HG03520 (cell line): Measurements from ENCODE around the gene GUK1.

Experiments
- ATAC-seq: cut with Tn5 transposase; IDR thresholded peaks from one replicate; pipeline ENCODE4 v1.9.1; 2021; ENCODE audit warnings: mild to moderate bottlenecking, moderate library complexity; ENCODE audit not compliant: unreplicated experiment

GUK1 gene

GRCh38 chr1:228139931-228140723 is at the start of gene GUK1:
Gene GUK1, plus strand, starts transcription at chr1:228140279. Its CDS starts 24 bp downstream, at chr1:228140303.
- peak; percentile 94 for ATAC-seq

GRCh38 chr1:228090613-228091081 is 49.4 kb upstream of the GUK1 start:
- ATAC-seq, result no peak

- no peak for ATAC-seq
Measured at GRCh38 chr1:228091084-228091483, 49.0 kb upstream of the GUK1 start.

- no peak for ATAC-seq
Measured at GRCh38 chr1:228092342-228093049, 47.6 kb upstream of the GUK1 start.

GRCh38 chr1:228093050-228093906 is 46.8 kb upstream of the GUK1 start:
- ATAC-seq, result no peak

- no peak for ATAC-seq
Measured at GRCh38 chr1:228094432-228095016, 45.6 kb upstream of the GUK1 start.

- no peak for ATAC-seq
Measured at GRCh38 chr1:228095161-228095560, 44.9 kb upstream of the GUK1 start.

- no peak for ATAC-seq
Measured at GRCh38 chr1:228095938-228096337, 44.1 kb upstream of the GUK1 start.

- ATAC-seq, result no peak
Measured at GRCh38 chr1:228096416-228097332, 43.4 kb upstream of the GUK1 start.

- no peak for ATAC-seq
Measured at GRCh38 chr1:228097333-228098081, 42.6 kb upstream of the GUK1 start.

- ATAC-seq, result no peak
Measured at GRCh38 chr1:228098323-228098931, 41.7 kb upstream of the GUK1 start.

GRCh38 chr1:228099331-228099732 is 40.7 kb upstream of the GUK1 start:
- ATAC-seq, result no peak

- ATAC-seq, result no peak
Measured at GRCh38 chr1:228100822-228101613, 39.1 kb upstream of the GUK1 start.

- no peak for ATAC-seq
Measured at GRCh38 chr1:228101614-228101993, 38.5 kb upstream of the GUK1 start.

GRCh38 chr1:228101994-228102790 is 37.9 kb upstream of the GUK1 start:
- peak; percentile 14 for ATAC-seq

GRCh38 chr1:228102791-228103620 is 37.1 kb upstream of the GUK1 start, which contains the start of gene C1orf35:
Gene C1orf35, minus strand, starts transcription at chr1:228103325. Its CDS starts 98 bp downstream, at chr1:228103227.
- peak; percentile 58 for ATAC-seq
